WTC11 (cell line): ENCODE measurements around the gene MYO5C. TPM values are rescaled to one million over a fixed set of nuclear protein-coding genes. Genes with fewer than 3 reads are reported as not detected.

Source experiments
- AR ChIP-seq: fragments of 250-450 bp; sonication (Bioruptor Pico); IDR thresholded peaks from 2 replicates; pipeline ENCODE4 v1.9.0; 2021; ENCODE audit warnings: mild to moderate bottlenecking
- ATF1 ChIP-seq: sonication (generic); formaldehyde crosslinking; IDR thresholded peaks from 2 replicates; pipeline ENCODE4 v1.8.1; 2023; ENCODE audit warnings: mild to moderate bottlenecking, moderate library complexity, missing genetic modification reagents
- CBFB ChIP-seq: sonication (generic); formaldehyde crosslinking; IDR thresholded peaks from 2 replicates; pipeline ENCODE4 v1.8.1; 2022; ENCODE audit warnings: mild to moderate bottlenecking, low read depth, missing genetic modification reagents
- CREB1 ChIP-seq: sonication (generic); formaldehyde crosslinking; IDR thresholded peaks from 2 replicates; pipeline ENCODE4 v1.8.0; 2023; ENCODE audit warnings: mild to moderate bottlenecking, missing genetic modification reagents
- CREM ChIP-seq: sonication (generic); formaldehyde crosslinking; IDR thresholded peaks from 2 replicates; pipeline ENCODE4 v1.8.1; 2022; ENCODE audit warnings: mild to moderate bottlenecking, missing genetic modification reagents, moderate library complexity
- E2F4 ChIP-seq: sonication (generic); formaldehyde crosslinking; IDR thresholded peaks from 2 replicates; pipeline ENCODE4 v1.8.1; 2022; ENCODE audit warnings: low read depth, mild to moderate bottlenecking, moderate library complexity, missing genetic modification reagents, borderline replicate concordance
- EMX1 ChIP-seq: fragments of 250-450 bp; sonication (Bioruptor Pico); IDR thresholded peaks from 2 replicates; pipeline ENCODE4 v1.8.0; 2021; ENCODE audit warnings: mild to moderate bottlenecking
- FOXP4 ChIP-seq: sonication (generic); formaldehyde crosslinking; IDR thresholded peaks from 2 replicates; pipeline ENCODE4 v1.8.0; 2022; ENCODE audit warnings: mild to moderate bottlenecking, missing genetic modification reagents
- GRHL2 ChIP-seq: fragments of 250-450 bp; sonication (Bioruptor Pico); IDR thresholded peaks from 2 replicates; pipeline ENCODE4 v1.8.0; 2022; ENCODE audit warnings: mild to moderate bottlenecking, moderate library complexity; ENCODE audit not compliant: insufficient replicate concordance, severe bottlenecking
- HMGA2 ChIP-seq: fragments of 250-450 bp; sonication (Bioruptor Pico); IDR thresholded peaks from 2 replicates; pipeline ENCODE4 v1.4.0; 2021; ENCODE audit warnings: mild to moderate bottlenecking, moderate library complexity
- JAZF1 ChIP-seq: fragments of 250-450 bp; sonication (Bioruptor Pico); IDR thresholded peaks from 2 replicates; pipeline ENCODE4 v1.9.0; 2021; ENCODE audit warnings: moderate library complexity, mild to moderate bottlenecking, inconsistent platforms
- MYBL2 ChIP-seq: sonication (generic); formaldehyde crosslinking; IDR thresholded peaks from 2 replicates; pipeline ENCODE4 v1.8.1; 2023; ENCODE audit warnings: mild to moderate bottlenecking, moderate library complexity, missing genetic modification reagents
- NFATC4 ChIP-seq: fragments of 250-450 bp; sonication (Bioruptor Pico); IDR thresholded peaks from 2 replicates; pipeline ENCODE4 v1.9.0; 2021; ENCODE audit warnings: mild to moderate bottlenecking
- NFE2L1 ChIP-seq: sonication (generic); formaldehyde crosslinking; IDR thresholded peaks from 2 replicates; pipeline ENCODE4 v1.8.1; 2023; ENCODE audit warnings: missing genetic modification reagents
- NFYB ChIP-seq: sonication (generic); formaldehyde crosslinking; conservative IDR thresholded peaks from 2 replicates; pipeline ENCODE4 v1.8.0; 2022; ENCODE audit warnings: low read depth, missing genetic modification reagents
- NR1H2 ChIP-seq: sonication (generic); formaldehyde crosslinking; IDR thresholded peaks from 2 replicates; pipeline ENCODE4 v1.9.0; 2021; ENCODE audit warnings: mild to moderate bottlenecking, moderate library complexity, missing genetic modification reagents
- RELA ChIP-seq: sonication (generic); formaldehyde crosslinking; IDR thresholded peaks from 2 replicates; pipeline ENCODE4 v1.8.1; 2022; ENCODE audit warnings: missing genetic modification reagents, mild to moderate bottlenecking, borderline replicate concordance
- RORB ChIP-seq: fragments of 250-450 bp; sonication (Bioruptor Pico); IDR thresholded peaks from 2 replicates; pipeline ENCODE4 v1.9.0; 2021; ENCODE audit warnings: mild to moderate bottlenecking
- SP1 ChIP-seq: sonication (generic); formaldehyde crosslinking; conservative IDR thresholded peaks from 2 replicates; pipeline ENCODE4 v1.8.1; 2022; ENCODE audit warnings: missing genetic modification reagents
- TP53 ChIP-seq: sonication (generic); formaldehyde crosslinking; IDR thresholded peaks from 2 replicates; pipeline ENCODE4 v1.8.1; 2023; ENCODE audit warnings: mild to moderate bottlenecking, missing genetic modification reagents
- USF1 ChIP-seq: sonication (generic); formaldehyde crosslinking; IDR thresholded peaks from 2 replicates; pipeline ENCODE4 v1.8.0; 2022; ENCODE audit warnings: mild to moderate bottlenecking, missing genetic modification reagents
- ZBTB21 ChIP-seq: sonication (generic); formaldehyde crosslinking; IDR thresholded peaks from 2 replicates; pipeline ENCODE4 v1.8.1; 2023; ENCODE audit warnings: mild to moderate bottlenecking, missing genetic modification reagents, borderline replicate concordance
- ZNF138 ChIP-seq: sonication (generic); formaldehyde crosslinking; conservative IDR thresholded peaks from 2 replicates; pipeline ENCODE4 v1.8.1; 2022; ENCODE audit warnings: mild to moderate bottlenecking, moderate library complexity, missing genetic modification reagents
- ZNF396 ChIP-seq: fragments of 250-450 bp; sonication (Bioruptor Pico); IDR thresholded peaks from 2 replicates; pipeline ENCODE4 v1.8.0; 2021; ENCODE audit warnings: mild to moderate bottlenecking, moderate library complexity, borderline replicate concordance
- ZNF423 ChIP-seq: fragments of 250-450 bp; sonication (Bioruptor Pico); IDR thresholded peaks from 2 replicates; pipeline ENCODE4 v2.1.2; 2022; ENCODE audit warnings: mild to moderate bottlenecking, moderate library complexity
- total RNA-seq: library from RNA; stranded (reverse); gene quantifications from 3 replicates; pipeline ENCODE4 v1.2.3, GENCODE V29; 2021
- TF ChIP-seq, protein P1 (sequence below): fragments of 250-450 bp; sonication (Bioruptor Pico); IDR thresholded peaks from 2 replicates; pipeline ENCODE4 v1.8.0; 2021; ENCODE audit warnings: mild to moderate bottlenecking
- TF ChIP-seq, protein P2 (sequence below): sonication (generic); formaldehyde crosslinking; IDR thresholded peaks from 2 replicates; pipeline ENCODE4 v1.8.1; 2022; ENCODE audit warnings: mild to moderate bottlenecking, missing genetic modification reagents, moderate library complexity, borderline replicate concordance
- TF ChIP-seq, protein P3 (sequence below): sonication (generic); formaldehyde crosslinking; IDR thresholded peaks from 2 replicates; pipeline ENCODE4 v1.8.1; 2023; ENCODE audit warnings: mild to moderate bottlenecking, missing genetic modification reagents

Gene MYO5C
- total RNA-seq, 1 experiment from 2014 or later = 25.3 TPM

DNA sequence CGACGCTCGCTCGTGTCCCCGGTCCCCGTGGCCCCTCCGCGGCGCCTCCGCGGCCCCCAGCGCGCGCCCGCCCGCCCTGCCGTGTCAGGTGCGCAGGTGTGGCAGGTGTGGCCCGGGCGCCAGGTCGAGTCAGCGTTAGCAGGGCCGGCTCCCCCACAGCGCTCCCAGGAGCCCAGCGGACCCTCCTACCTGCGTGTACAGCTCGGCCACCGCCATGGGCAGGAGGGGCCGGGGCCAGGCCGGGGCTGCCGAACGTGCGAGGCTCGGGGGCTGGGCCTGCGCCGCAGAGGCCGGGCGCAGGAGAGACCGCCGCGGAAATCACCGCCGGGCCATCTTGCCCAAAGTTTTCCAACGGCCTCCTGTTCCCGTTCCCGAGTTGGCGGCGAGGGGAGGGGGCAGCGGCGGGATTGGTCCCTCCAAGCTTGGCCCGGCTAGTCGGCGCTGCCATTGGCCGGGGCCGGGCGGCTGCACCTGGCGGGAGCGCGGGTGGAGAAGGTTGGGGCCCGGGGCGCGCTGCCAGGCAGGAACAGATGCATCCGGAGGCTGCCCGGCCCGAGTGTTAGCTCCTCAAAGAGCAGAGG lies at the start of gene MYO5C (continued):
- TF ChIP-seq AR (CRISPR knock-in tag) (no peak), ZNF396 (no peak), NFE2L1 (CRISPR knock-in tag) (no peak), JAZF1 (CRISPR knock-in tag) (no peak), MYBL2 (CRISPR knock-in tag) (peak; percentile 64), CREM (CRISPR knock-in tag) (0 out of 2 replicates have a peak, but pooled peaks have one; percentile 49), FOXP4 (peak; percentile 31; the same call in 1 of the 2 replicates), CBFB (CRISPR knock-in tag) (peak; percentile 60; the same call in 1 of the 2 replicates), RORB (CRISPR knock-in tag) (no peak), HMGA2 (no peak), CREB1 (no peak), NFYB (peak; percentile 74), NFATC4 (CRISPR knock-in tag) (no peak), E2F4 (no peak), TP53 (CRISPR knock-in tag) (peak; percentile 62; the same call in 1 of the 2 replicates), EMX1 (CRISPR knock-in tag) (no peak), SP1 (CRISPR knock-in tag) (peak; percentile 60; the same call in 1 of the 2 replicates), ZBTB21 (CRISPR knock-in tag) (0 out of 2 replicates have a peak, but pooled peaks have one; percentile 25), ZNF138 (CRISPR knock-in tag) (no peak), USF1 (CRISPR knock-in tag) (peak; percentile 28; the same call in 1 of the 2 replicates), GRHL2 (no peak), RELA (CRISPR knock-in tag) (no peak), ATF1 (CRISPR knock-in tag) (no peak), ZNF423 (CRISPR knock-in tag) (no peak), NR1H2 (CRISPR knock-in tag) (no peak)
- TF ChIP-seq, protein P1, sequence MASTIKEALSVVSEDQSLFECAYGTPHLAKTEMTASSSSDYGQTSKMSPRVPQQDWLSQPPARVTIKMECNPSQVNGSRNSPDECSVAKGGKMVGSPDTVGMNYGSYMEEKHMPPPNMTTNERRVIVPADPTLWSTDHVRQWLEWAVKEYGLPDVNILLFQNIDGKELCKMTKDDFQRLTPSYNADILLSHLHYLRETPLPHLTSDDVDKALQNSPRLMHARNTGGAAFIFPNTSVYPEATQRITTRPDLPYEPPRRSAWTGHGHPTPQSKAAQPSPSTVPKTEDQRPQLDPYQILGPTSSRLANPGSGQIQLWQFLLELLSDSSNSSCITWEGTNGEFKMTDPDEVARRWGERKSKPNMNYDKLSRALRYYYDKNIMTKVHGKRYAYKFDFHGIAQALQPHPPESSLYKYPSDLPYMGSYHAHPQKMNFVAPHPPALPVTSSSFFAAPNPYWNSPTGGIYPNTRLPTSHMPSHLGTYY (CRISPR knock-in tag) = no peak; the same call in 1 of the 2 replicates
- TF ChIP-seq, protein P2, sequence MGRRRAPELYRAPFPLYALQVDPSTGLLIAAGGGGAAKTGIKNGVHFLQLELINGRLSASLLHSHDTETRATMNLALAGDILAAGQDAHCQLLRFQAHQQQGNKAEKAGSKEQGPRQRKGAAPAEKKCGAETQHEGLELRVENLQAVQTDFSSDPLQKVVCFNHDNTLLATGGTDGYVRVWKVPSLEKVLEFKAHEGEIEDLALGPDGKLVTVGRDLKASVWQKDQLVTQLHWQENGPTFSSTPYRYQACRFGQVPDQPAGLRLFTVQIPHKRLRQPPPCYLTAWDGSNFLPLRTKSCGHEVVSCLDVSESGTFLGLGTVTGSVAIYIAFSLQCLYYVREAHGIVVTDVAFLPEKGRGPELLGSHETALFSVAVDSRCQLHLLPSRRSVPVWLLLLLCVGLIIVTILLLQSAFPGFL (CRISPR knock-in tag) = 0 out of 2 replicates have a peak, but pooled peaks have one; percentile 39
- TF ChIP-seq, protein P3, sequence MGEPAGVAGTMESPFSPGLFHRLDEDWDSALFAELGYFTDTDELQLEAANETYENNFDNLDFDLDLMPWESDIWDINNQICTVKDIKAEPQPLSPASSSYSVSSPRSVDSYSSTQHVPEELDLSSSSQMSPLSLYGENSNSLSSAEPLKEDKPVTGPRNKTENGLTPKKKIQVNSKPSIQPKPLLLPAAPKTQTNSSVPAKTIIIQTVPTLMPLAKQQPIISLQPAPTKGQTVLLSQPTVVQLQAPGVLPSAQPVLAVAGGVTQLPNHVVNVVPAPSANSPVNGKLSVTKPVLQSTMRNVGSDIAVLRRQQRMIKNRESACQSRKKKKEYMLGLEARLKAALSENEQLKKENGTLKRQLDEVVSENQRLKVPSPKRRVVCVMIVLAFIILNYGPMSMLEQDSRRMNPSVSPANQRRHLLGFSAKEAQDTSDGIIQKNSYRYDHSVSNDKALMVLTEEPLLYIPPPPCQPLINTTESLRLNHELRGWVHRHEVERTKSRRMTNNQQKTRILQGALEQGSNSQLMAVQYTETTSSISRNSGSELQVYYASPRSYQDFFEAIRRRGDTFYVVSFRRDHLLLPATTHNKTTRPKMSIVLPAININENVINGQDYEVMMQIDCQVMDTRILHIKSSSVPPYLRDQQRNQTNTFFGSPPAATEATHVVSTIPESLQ (CRISPR knock-in tag) = no peak
